ENCODE data around the gene KCNJ5.
"Not testable (repeated sequence)": the region's sequence is repeated elsewhere in the genome, so short reads cannot be mapped to it uniquely, and the experiment has no call there.

KCNJ5 gene

GRCh38 chr11:128915149-128915521 is 24.0 kb downstream of the KCNJ5 start:
- no peak for DNase-seq

- DNase-seq: no peak
These were observed 24.9 kb downstream of the KCNJ5 start for GRCh38 chr11:128916037-128916572.

- DNase-seq: no peak
These were observed 25.5 kb downstream of the KCNJ5 start for GRCh38 chr11:128916681-128917080.

GRCh38 chr11:128917144-128917724 is 26.1 kb downstream of the KCNJ5 start:
- no peak for DNase-seq

- no peak for DNase-seq
These were observed 28.1 kb downstream of the KCNJ5 start for GRCh38 chr11:128919216-128919615.

GRCh38 chr11:128919635-128920034 is 28.5 kb downstream of the KCNJ5 start:
- not testable (repeated sequence) for DNase-seq

- DNase-seq: no peak
These were observed 29.5 kb downstream of the KCNJ5 start for GRCh38 chr11:128920666-128921065.

GRCh38 chr11:128921793-128922192 is 30.6 kb downstream of the KCNJ5 start:
- DNase-seq: no peak

- no peak for DNase-seq
These were observed 32.9 kb downstream of the KCNJ5 start for GRCh38 chr11:128924104-128924503.

- no peak for DNase-seq
These were observed 33.5 kb downstream of the KCNJ5 start for GRCh38 chr11:128924510-128925249.

GRCh38 chr11:128925250-128925600 is 34.1 kb downstream of the KCNJ5 start:
- no peak for DNase-seq

- no peak for DNase-seq
These were observed 34.8 kb downstream of the KCNJ5 start for GRCh38 chr11:128926000-128926399.

GRCh38 chr11:128926437-128927107 is 35.4 kb downstream of the KCNJ5 start:
- DNase-seq: no peak

- DNase-seq: no peak
These were observed 35.9 kb downstream of the KCNJ5 start for GRCh38 chr11:128927108-128927461.

GRCh38 chr11:128927683-128928336 is 36.7 kb downstream of the KCNJ5 start:
- no peak for DNase-seq

GRCh38 chr11:128928400-128928799 is 37.2 kb downstream of the KCNJ5 start:
- no peak for DNase-seq

- no peak for DNase-seq
These were observed 38.3 kb downstream of the KCNJ5 start for GRCh38 chr11:128929468-128929867.

GRCh38 chr11:128929991-128930390 is 38.8 kb downstream of the KCNJ5 start:
- no peak for DNase-seq

GRCh38 chr11:128931066-128931465 is 39.9 kb downstream of the KCNJ5 start:
- DNase-seq: no peak

GRCh38 chr11:128931668-128932067 is 40.5 kb downstream of the KCNJ5 start:
- DNase-seq: no peak

GRCh38 chr11:128933481-128934178 is 42.5 kb downstream of the KCNJ5 start:
- no peak for DNase-seq

GRCh38 chr11:128934351-128934750 is 43.2 kb downstream of the KCNJ5 start:
- no peak for DNase-seq

- DNase-seq: no peak
These were observed 43.8 kb downstream of the KCNJ5 start for GRCh38 chr11:128934926-128935325.
